Measurements from ENCODE around the gene GADD45G. TPM values are rescaled to one million over a fixed set of nuclear protein-coding genes. Genes with fewer than 3 reads are reported as not detected.

Gene GADD45G
- total and polyA plus RNA-seq, 2 of the 4 experiments (the other 2 are of a cell fraction) = 0.15 TPM; not detected in 1

DNA sequence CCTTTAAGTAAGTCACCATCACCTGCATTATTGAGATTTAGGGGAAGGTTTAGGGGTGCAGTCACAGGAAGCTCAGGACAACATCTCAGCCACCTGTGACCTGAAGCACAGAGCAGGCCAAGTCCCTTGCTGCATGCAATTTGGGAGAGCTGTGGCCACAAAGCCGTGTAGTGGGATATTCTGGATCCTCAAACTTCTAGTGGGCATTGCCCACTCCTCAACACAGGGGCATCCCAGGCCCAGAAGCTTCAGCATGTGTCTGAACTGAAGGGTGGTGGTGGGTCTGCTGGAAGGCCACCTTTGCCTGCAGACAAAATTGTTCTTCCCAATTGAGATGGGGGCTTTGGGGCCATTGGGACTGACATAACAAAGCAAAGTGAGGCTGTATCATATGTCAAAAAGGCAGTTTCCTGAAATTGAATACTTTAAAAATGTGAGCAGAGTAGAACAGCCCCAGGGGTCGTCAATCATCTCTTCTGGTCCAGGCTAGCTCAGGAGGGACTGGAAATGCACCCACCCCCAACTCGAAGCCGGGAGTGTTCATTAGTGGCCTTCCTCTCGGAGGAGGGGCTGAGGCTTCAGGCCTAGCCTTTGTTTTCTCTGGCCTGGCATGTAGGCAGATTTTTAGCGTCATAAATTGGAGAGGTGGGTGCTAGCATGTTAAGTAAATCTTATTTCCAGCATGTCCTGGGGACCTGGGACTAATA is 2.8 kb upstream of the GADD45G start:
- Histone ChIP-seq H3K4me1 (ENCODE audit: control insufficient read depth, insufficient read depth, low read length) (peaks cover 5% of the 10 kb centered on the region), H4K91ac (ENCODE audit: insufficient read depth, low read depth, low read length) (no peak overlapping the region), H2AFZ (replicated peaks; ENCODE audit: low read length, poor library complexity) (no peak overlapping the region), H2BK120ac (ENCODE audit: low read depth, low read length) (no peak overlapping the region), H3K4me3 (ENCODE audit: insufficient read depth, low read depth, low read length) (no peak overlapping the region), H2AK9ac (replicated peaks; ENCODE audit: low read depth, low read length, poor library complexity) (no peak overlapping the region), H4K20me1 (ENCODE audit: insufficient read depth, low read length) (no peaks in the 10 kb centered on the region), H2BK15ac (ENCODE audit: low read depth, low read length) (no peak overlapping the region), H3K36me3 (ENCODE audit: control insufficient read depth, insufficient read depth, low read length) (no peaks in the 10 kb centered on the region), H4K8ac (ENCODE audit: low read depth in 2 of 2, low read length in 2 of 2) (no peak overlapping the region), H3K27ac (ENCODE audit: insufficient read depth, low read length) (no peak overlapping the region), H3K56ac (ENCODE audit: extremely low read depth, insufficient read depth, low read length) (no peak overlapping the region), H3K27me3 (ENCODE audit: control insufficient read depth, insufficient read depth, low read length) (peaks cover 35% of the 10 kb centered on the region), H2BK20ac (ENCODE audit: low read depth, low read length) (no peak overlapping the region), H3K9me1 (ENCODE audit: insufficient read depth, low read length) (no peaks in the 10 kb centered on the region; the same call in 1 of the 2 replicates), H3K23ac (ENCODE audit: low read depth, low read length) (no peak overlapping the region), H3K18ac (ENCODE audit: low read depth, low read length) (no peak overlapping the region), H3K14ac (replicated peaks; ENCODE audit: low read depth, low read length) (no peak overlapping the region), H2AK5ac (ENCODE audit: low read depth, low read length) (no peak overlapping the region), H3K79me1 (ENCODE audit: low read depth in 1 of 2, low read length in 2 of 2) (no peaks in the 10 kb centered on the region), H3K4ac (ENCODE audit: low read depth, low read length) (no peak overlapping the region), H3K9me3 (ENCODE audit: control insufficient read depth, insufficient read depth, low read length) (no peaks in the 10 kb centered on the region), H2BK5ac (ENCODE audit: low read depth, low read length, poor library complexity, severe bottlenecking) (no peak overlapping the region), H4K5ac (ENCODE audit: low read depth, low read length) (no peak overlapping the region), H3K4me2 (ENCODE audit: low read depth, low read length) (no peak overlapping the region), H3K9ac (ENCODE audit: low read depth, low read length) (no peak overlapping the region)
- WGBS, 2 experiments (ENCODE audit: extremely low coverage in 2 of 2, insufficient read length in 1 of 2) = no CpG with 5 or more reads among the region's 6 CpGs
- POLR2A ChIA-PET (ENCODE audit: unreplicated experiment) = no interaction called here
- no peak for TF ChIP-seq NFE2L2 (IDR thresholded peaks at IDR 0.05; ENCODE audit: low read depth, low read length)
- TF ChIP-seq CEBPB (IDR thresholded peaks at IDR 0.05; ENCODE audit: low read depth, low read length) = no peak
- no peak for TF ChIP-seq MXI1 (IDR thresholded peaks at IDR 0.05; ENCODE audit: borderline replicate concordance, low read depth, low read length)
- TF ChIP-seq POLR2A (IDR thresholded peaks at IDR 0.05; ENCODE audit: low read depth, low read length) = no peak
- TF ChIP-seq, protein P1, sequence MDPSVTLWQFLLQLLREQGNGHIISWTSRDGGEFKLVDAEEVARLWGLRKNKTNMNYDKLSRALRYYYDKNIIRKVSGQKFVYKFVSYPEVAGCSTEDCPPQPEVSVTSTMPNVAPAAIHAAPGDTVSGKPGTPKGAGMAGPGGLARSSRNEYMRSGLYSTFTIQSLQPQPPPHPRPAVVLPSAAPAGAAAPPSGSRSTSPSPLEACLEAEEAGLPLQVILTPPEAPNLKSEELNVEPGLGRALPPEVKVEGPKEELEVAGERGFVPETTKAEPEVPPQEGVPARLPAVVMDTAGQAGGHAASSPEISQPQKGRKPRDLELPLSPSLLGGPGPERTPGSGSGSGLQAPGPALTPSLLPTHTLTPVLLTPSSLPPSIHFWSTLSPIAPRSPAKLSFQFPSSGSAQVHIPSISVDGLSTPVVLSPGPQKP (IDR thresholded peaks at IDR 0.05; ENCODE audit: borderline replicate concordance, low read depth, low read length) = no peak
- TF ChIP-seq SMC3 (IDR thresholded peaks at IDR 0.05; ENCODE audit: low read depth, low read length) = no peak
- CTCF ChIA-PET = interaction anchor here (0.6 to 1.4 kb wide), 3 partner anchors 9 to 494 kb away, joined by 3 to 4 read pairs (median 3); no protein-coding TSS in a partner anchor
- intact Hi-C loops (cut with micrococcal nuclease) (no loop called here), in situ Hi-C loops (cut with MboI; ENCODE audit: low sequenced_read_pairs) (loop anchor here (5.0 kb wide), 1 partner anchor 500 kb away; no protein-coding TSS in a partner anchor), dilution Hi-C loops (cut with HindIII; ENCODE audit: low sequenced_read_pairs, unreplicated experiment) (no loop called here)
- ATAC-seq (ENCODE audit: low read depth) (no peak), DNase-seq (no peak)
- no TSS peak for BruUV-seq (replicated peaks)
